Spleen (tissue), 11 donors: ENCODE measurements around the gene CTNNBL1. TPM values are rescaled to one million over a fixed set of nuclear protein-coding genes. Genes with fewer than 3 reads are reported as not detected.

Experiments used
- DNase-seq: peaks from one replicate; pipeline ENCODE4 v3.0.0-alpha.2; 2020
- H3K27ac ChIP-seq, 8 donors: fragments of 200-600 bp; sonication (generic) in 7 of 8; 1 replicate in 4 of 8; 2 replicates in 4 of 8; pipeline versions ENCODE4 v1.5.0 to v1.8.0; 2016 to 2021; ENCODE audit warnings: inconsistent platforms in 4 of 8, mild to moderate bottlenecking in 4 of 8, moderate library complexity in 1 of 8
- H3K27me3 ChIP-seq, 7 donors: fragments of 200-600 bp; sonication (generic) in 6 of 7; replicated peaks in 1 of 7; 1 replicate in 4 of 7; 2 replicates in 3 of 7; pipeline versions ENCODE4 v1.5.0 to v1.8.0; 2016 to 2021; ENCODE audit warnings: inconsistent platforms in 3 of 7, mild to moderate bottlenecking in 1 of 7
- H3K36me3 ChIP-seq, 6 donors: fragments of 200-600 bp; sonication (generic) in 5 of 6; 1 replicate in 4 of 6; 2 replicates in 2 of 6; pipeline versions ENCODE4 v1.5.0 to v1.8.0; 2016 to 2021; ENCODE audit warnings: inconsistent platforms in 2 of 6
- H3K4me1 ChIP-seq, 6 donors: fragments of 200-600 bp; sonication (generic) in 5 of 6; 1 replicate in 3 of 6; 2 replicates in 3 of 6; pipeline versions ENCODE4 v1.5.0 to v1.8.0; 2016 to 2021; ENCODE audit warnings: inconsistent platforms in 3 of 6
- H3K4me3 ChIP-seq, 8 donors: fragments of 200-600 bp; sonication (generic) in 7 of 8; 1 replicate in 4 of 8; 2 replicates in 4 of 8; pipeline versions ENCODE4 v1.5.0 to v1.8.0; 2016 to 2021; ENCODE audit warnings: inconsistent platforms in 4 of 8, mild to moderate bottlenecking in 4 of 8, moderate library complexity in 2 of 8
- H3K9me3 ChIP-seq, 8 donors: fragments of 200-600 bp; sonication (generic) in 7 of 8; 1 replicate in 4 of 8; 2 replicates in 4 of 8; pipeline versions ENCODE4 v1.5.0 to v1.8.0; 2016 to 2021; ENCODE audit warnings: inconsistent platforms in 4 of 8
- CTCF ChIP-seq, 11 experiments: fragments of 200-600 bp in 7 of 11; fragments of 450-650 bp in 4 of 11; sonication (generic) in 4 of 11; IDR thresholded peaks in 8 of 11; conservative IDR thresholded peaks in 3 of 11; 1 replicate in 7 of 11; 2 replicates in 4 of 11; pipeline versions ENCODE4 v1.4.0 to v1.8.0; 2016 to 2021; ENCODE audit warnings: antibody characterized with exemption in 11 of 11, inconsistent platforms in 4 of 11, mild to moderate bottlenecking in 1 of 11
- POLR2A ChIP-seq, 3 donors: fragments of 450-650 bp; IDR thresholded peaks; one replicate each; pipeline ENCODE4 v1.5.1; 2017; ENCODE audit warnings: antibody characterized with exemption in 3 of 3, mild to moderate bottlenecking in 1 of 3
- POLR2AphosphoS5 ChIP-seq, 3 donors: sonication (generic); formaldehyde crosslinking; IDR thresholded peaks; one replicate each; pipeline ENCODE4 v1.5.1; 2017; ENCODE audit warnings: antibody characterized with exemption in 3 of 3
- WGBS, 5 donors: extraction: QIAGEN DNeasy Blood & Tissue Kit in 3 of 5; methylation state at CpG; one replicate each; pipeline versions ENCODE4 v1.1.5 to v1.1.7; 2013 to 2018; 5-methylcytosine and 5-hydroxymethylcytosine counted together
- intact Hi-C: fragments of 100-400 bp; cut with DNase I; formaldehyde crosslinking; loops from one replicate; pipeline ENCODE4 v1.15.0; 2023; ENCODE audit warnings: low total_unique reads
- polyA plus RNA-seq, 3 donors: library from polyadenylated mRNA; stranded (reverse); fragments of 200-250 nt; gene quantifications; one replicate each; pipeline ENCODE4 v1.2.1, GENCODE V29; 2013
- total RNA-seq, 7 donors: library from RNA; depleted of rRNA in 3 of 7; stranded (reverse); fragments of >200 nt in 3 of 7; fragmentation: NEBNext Ultra II Directional in 4 of 7; extraction: Animal tissue kit (Norgen Biotek cat#: 25700) in 4 of 7; gene quantifications; one replicate each; pipeline versions ENCODE4 v1.1.0 to v1.2.1, GENCODE V29; 2016 to 2021
- donor health status: healthy with polysubstance abuse.
- donor health status: DM: no; HTN: no; CAD: no; lungs with moderate emphysema.
- donor health status: DM: no; HTN: no; CAD: no.
- donor health status: Bipolar disorder and iron deficiency.
- donor health status: healthy.
- donor health status: DM: no; HTN: no; CAD: no.
- donor health status: DM: yes; HTN: yes; CAD: no.

CTNNBL1 gene
- total and polyA plus RNA-seq, 10 donors = 46.5 to 135 (median 82.9) TPM

DNA sequence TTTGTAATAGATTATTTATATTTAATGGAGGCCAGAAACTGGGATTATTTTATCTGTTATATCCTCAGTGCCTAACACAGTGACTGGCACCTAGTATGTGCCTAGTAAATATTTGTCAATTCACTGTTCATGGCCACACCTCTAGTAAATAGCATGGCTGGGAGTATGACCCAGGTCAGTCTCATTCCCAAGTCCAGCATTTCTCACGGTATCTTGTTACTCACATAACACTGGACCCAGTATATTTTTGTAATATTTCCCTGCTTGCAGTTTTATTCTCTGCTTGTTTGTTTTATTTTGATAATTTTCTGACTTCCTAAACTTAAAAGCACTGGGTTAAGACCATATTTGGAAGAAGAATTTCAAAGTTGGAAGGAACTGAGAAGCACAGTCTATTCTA, 47.7 kb downstream of the CTNNBL1 start:
- H3K27me3 ChIP-seq = no peaks in the 10 kb centered on the region
- no peaks in the 10 kb centered on the region for H3K9me3 ChIP-seq
- H3K4me1 ChIP-seq = peaks cover 0 to 12% (median 0%) of the 10 kb centered on the region in 6 donors
- TF ChIP-seq POLR2A (IDR thresholded peaks at IDR 0.05) = no peak
- TF ChIP-seq CTCF (IDR thresholded peaks at IDR 0.05 in 8 of 11, conservative IDR thresholded peaks at IDR 0.05 in 3 of 11) = no peak
- no peak for TF ChIP-seq POLR2AphosphoS5 (IDR thresholded peaks at IDR 0.05)
- 75 to 91% (median 78%) methylated on average over 1 of the region's 1 CpG for WGBS, 5 donors
- intact Hi-C loops = no loop called here
- no peak overlapping the region for H3K4me3 ChIP-seq
- H3K36me3 ChIP-seq = peaks cover 0 to 65% (median 30%) of the 10 kb centered on the region in 6 donors
- H3K27ac ChIP-seq = peak overlapping the region in 1 of 8 donors; percentile 7
- no peak for DNase-seq

- H3K27ac ChIP-seq = peak overlapping the region in 2 of 8 donors; percentile 7 to 31
- no peaks in the 10 kb centered on the region for H3K27me3 ChIP-seq
- whole genome bisulfite sequencing, 5 donors = 90 to 100% (median 91%) methylated on average over 2 of the region's 2 CpGs
- TF ChIP-seq POLR2A (IDR thresholded peaks at IDR 0.05) (no peak), CTCF (IDR thresholded peaks at IDR 0.05 in 8 of 11, conservative IDR thresholded peaks at IDR 0.05 in 3 of 11) (no peak), POLR2AphosphoS5 (IDR thresholded peaks at IDR 0.05) (no peak)
- intact Hi-C loops = no loop called here
- H3K4me1 ChIP-seq = peaks cover 0 to 12% (median 0%) of the 10 kb centered on the region in 6 donors
- no peaks in the 10 kb centered on the region for H3K9me3 ChIP-seq
- H3K4me3 ChIP-seq = no peak overlapping the region
- no peak for DNase-seq
- H3K36me3 ChIP-seq = peaks cover 0 to 65% (median 30%) of the 10 kb centered on the region in 6 donors
Observed at GRCh38 chr20:37742131-37742530, 48.3 kb downstream of the CTNNBL1 start.

DNA sequence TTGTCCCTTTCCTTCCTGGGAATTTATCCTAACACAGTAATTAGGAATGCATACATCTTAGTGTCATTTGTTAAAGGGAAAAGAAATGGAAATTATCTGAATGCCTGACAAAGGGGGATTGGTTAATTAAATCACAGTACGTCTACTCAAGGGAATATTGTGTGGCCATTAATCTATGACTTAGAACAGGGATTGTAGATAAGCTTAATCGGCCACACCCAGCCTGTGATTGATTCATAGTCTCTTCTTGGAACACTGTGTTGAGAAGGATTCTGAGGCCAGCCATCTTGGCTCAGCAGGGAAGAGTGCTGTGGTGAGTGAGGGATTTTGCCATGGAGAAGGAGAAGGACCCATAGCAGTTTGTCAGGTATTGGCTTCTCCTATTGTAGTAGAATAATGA, 50.5 kb downstream of the CTNNBL1 start:
- H3K36me3 ChIP-seq = peaks cover 0 to 65% (median 31%) of the 10 kb centered on the region in 6 donors
- no peak overlapping the region for H3K4me3 ChIP-seq
- H3K27ac ChIP-seq = peak overlapping the region in 1 of 8 donors; percentile 68
- intact Hi-C loops = no loop called here
- no peak for DNase-seq
- no peak for TF ChIP-seq POLR2AphosphoS5 (IDR thresholded peaks at IDR 0.05)
- no peak for TF ChIP-seq POLR2A (IDR thresholded peaks at IDR 0.05)
- no peak for TF ChIP-seq CTCF (IDR thresholded peaks at IDR 0.05 in 8 of 11, conservative IDR thresholded peaks at IDR 0.05 in 3 of 11)
- no peaks in the 10 kb centered on the region for H3K27me3 ChIP-seq
- no peaks in the 10 kb centered on the region for H3K9me3 ChIP-seq
- H3K4me1 ChIP-seq = peaks cover 0 to 15% (median 2%) of the 10 kb centered on the region in 6 donors
- WGBS, 5 donors = 78 to 91% (median 81%) methylated on average over 2 of the region's 2 CpGs

DNA sequence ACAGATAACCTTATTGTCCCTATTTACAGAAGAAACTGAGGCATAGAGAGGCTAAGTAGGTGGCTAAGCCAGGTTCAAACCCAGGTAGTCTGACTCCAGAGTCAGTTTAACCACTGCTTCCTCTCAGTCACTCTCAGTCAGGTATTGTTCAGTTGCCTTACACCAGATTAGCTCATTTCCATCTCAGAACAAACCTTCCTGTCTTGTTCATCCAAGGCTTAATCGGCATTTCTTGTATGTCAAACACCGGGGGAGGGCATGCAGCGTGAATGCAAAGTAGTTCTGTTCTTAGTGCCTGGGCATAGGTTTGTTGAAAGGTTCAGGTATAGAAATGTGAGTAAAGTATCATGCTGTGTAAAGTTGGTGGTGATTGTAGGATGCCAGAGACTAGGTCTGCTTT, 51.7 kb downstream of the CTNNBL1 start:
- H3K4me1 ChIP-seq = peaks cover 0 to 20% (median 10%) of the 10 kb centered on the region in 6 donors
- TF ChIP-seq POLR2AphosphoS5 (IDR thresholded peaks at IDR 0.05) = peak in 1 of 3 donors; percentile 51
- TF ChIP-seq CTCF (IDR thresholded peaks at IDR 0.05 in 8 of 11, conservative IDR thresholded peaks at IDR 0.05 in 3 of 11) = no peak
- TF ChIP-seq POLR2A (IDR thresholded peaks at IDR 0.05) = no peak
- no peak for DNase-seq
- peaks cover 0 to 67% (median 35%) of the 10 kb centered on the region in 6 donors for H3K36me3 ChIP-seq
- intact Hi-C loops = no loop called here
- no peaks in the 10 kb centered on the region for H3K27me3 ChIP-seq
- 40 to 67% (median 55%) methylated on average over 3 of the region's 3 CpGs for WGBS, 5 donors
- no peaks in the 10 kb centered on the region for H3K9me3 ChIP-seq
- no peak overlapping the region for H3K4me3 ChIP-seq
- peak overlapping the region in 2 of 8 donors; percentile 8 to 68 for H3K27ac ChIP-seq
